Right lung (tissue), 5 donors: ENCODE data around the gene RBM20. TPM values are rescaled to one million over a fixed set of nuclear protein-coding genes. Genes with fewer than 3 reads are reported as not detected.
"Not testable (repeated sequence)": the region's sequence is repeated elsewhere in the genome, so short reads cannot be mapped to it uniquely, and the experiment has no call there.

ENCODE experiments used
- DNase-seq, 2 donors: peaks; one replicate each; pipeline ENCODE4 v3.0.0-alpha.2; 2013
- polyA plus RNA-seq, 5 donors: library from polyadenylated mRNA; unstranded; fragments of 120-200 nt; gene quantifications; one replicate each; pipeline versions ENCODE4 v1.2.1 to v1.2.3, GENCODE V29; 2013; ENCODE audit warnings: inconsistent platforms in 1 of 5, low replicate concordance in 1 of 5; ENCODE audit not compliant: insufficient read length in 5 of 5, insufficient read depth in 1 of 5

Gene RBM20
- polyA plus RNA-seq, 5 donors: 1.1 to 1.6 (median 1.4) TPM

- no peak for DNase-seq
Observed at GRCh38 chr10:110704906-110705476, 60.9 kb downstream of the RBM20 start.

- DNase-seq: not testable (repeated sequence)
Observed at GRCh38 chr10:110705596-110705995, 61.5 kb downstream of the RBM20 start.

- DNase-seq: no peak
Observed at GRCh38 chr10:110706690-110707098, 62.6 kb downstream of the RBM20 start.

GRCh38 chr10:110708776-110709443 lies 64.8 kb downstream of the RBM20 start:
- DNase-seq: no peak

GRCh38 chr10:110709444-110709828 lies 65.3 kb downstream of the RBM20 start:
- no peak for DNase-seq

GRCh38 chr10:110709964-110710587 lies 65.9 kb downstream of the RBM20 start:
- DNase-seq: no peak

GRCh38 chr10:110710621-110711020 lies 66.5 kb downstream of the RBM20 start:
- no peak for DNase-seq

- DNase-seq: no peak
Observed at GRCh38 chr10:110711382-110711781, 67.2 kb downstream of the RBM20 start.

GRCh38 chr10:110714356-110714755 lies 70.2 kb downstream of the RBM20 start:
- no peak for DNase-seq

GRCh38 chr10:110717781-110718589 lies 73.8 kb downstream of the RBM20 start:
- DNase-seq: no peak

GRCh38 chr10:110721406-110722038 lies 77.4 kb downstream of the RBM20 start:
- no peak for DNase-seq

- no peak for DNase-seq
Observed at GRCh38 chr10:110723224-110723891, 79.2 kb downstream of the RBM20 start.

- DNase-seq: no peak
Observed at GRCh38 chr10:110724116-110724921, 80.2 kb downstream of the RBM20 start.

GRCh38 chr10:110724937-110725336 lies 80.8 kb downstream of the RBM20 start:
- no peak for DNase-seq

GRCh38 chr10:110725801-110726630 lies 81.9 kb downstream of the RBM20 start:
- no peak for DNase-seq

GRCh38 chr10:110727785-110728184 lies 83.6 kb downstream of the RBM20 start:
- not testable (repeated sequence) for DNase-seq

- DNase-seq: no peak
Observed at GRCh38 chr10:110730345-110731050, 86.4 kb downstream of the RBM20 start.

GRCh38 chr10:110733218-110733952 lies 89.2 kb downstream of the RBM20 start:
- DNase-seq: no peak
